CD1c-positive myeloid dendritic cell (primary cell): ENCODE measurements around the gene FMOD.
"Not testable (repeated sequence)": the region's sequence is repeated elsewhere in the genome, so short reads cannot be mapped to it uniquely, and the experiment has no call there.

Experiments used
- DNase-seq: peaks from one replicate; pipeline ENCODE4 v3.0.0-alpha.2; 2016; ENCODE audit errors: extremely low spot score

FMOD gene

DNA sequence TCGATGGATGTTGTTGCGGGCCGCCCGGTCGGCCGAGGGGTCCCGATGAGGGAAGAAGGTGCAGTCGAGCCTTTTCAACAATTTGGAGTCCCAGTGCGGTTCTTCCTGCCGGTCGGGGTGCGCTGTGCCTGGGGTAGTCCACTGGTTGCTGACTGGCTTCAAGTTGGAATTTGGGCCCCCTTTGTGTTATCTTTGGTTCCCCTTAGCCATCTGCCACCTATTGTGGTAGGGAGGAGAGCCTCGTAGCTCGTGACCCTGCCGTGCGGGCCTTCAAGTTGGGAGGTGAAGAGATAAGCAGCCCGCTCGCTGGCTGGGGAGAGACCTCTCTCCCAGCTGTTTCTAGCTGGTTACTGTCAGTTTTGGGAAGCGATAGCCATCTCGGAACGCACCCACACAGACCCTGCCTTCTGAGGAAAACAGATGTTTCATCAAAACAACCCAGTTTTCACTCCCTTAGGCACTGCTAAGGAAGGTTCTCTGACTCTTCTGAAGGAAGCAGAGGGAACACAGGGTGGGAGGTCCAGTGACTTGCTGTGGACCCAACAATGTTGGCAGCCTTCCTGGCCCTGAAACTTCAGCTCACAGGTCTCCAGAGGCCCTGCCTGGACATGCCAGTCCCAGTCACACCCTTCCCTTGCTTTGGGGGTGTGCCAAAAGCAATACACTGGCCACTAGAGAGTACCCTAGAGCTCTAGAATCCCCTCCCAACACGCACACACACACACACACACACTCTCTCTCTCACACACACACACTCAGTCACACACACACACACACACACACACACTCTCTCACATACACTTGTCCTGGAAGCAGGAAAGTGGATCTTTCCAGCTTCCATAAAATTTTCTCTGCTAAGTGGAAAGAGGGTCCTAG lies 44.6 kb downstream of the FMOD start:
- peak; percentile 69 for DNase-seq

DNA sequence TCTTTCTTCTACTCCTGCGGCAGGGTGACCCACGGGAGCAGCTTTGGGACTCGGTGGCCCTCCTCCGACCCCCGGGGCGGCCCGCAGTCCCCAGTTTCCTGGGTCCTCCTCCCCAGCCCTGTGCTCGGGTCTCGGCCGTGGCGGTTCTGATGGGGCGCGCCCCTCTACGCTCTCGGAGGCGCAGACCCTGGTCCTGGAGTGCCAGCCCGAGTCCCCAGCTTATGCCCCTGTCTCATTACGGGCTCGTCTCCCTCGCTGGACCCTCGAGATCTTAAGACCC lies 45.2 kb downstream of the FMOD start:
- DNase-seq = peak; percentile 33

DNA sequence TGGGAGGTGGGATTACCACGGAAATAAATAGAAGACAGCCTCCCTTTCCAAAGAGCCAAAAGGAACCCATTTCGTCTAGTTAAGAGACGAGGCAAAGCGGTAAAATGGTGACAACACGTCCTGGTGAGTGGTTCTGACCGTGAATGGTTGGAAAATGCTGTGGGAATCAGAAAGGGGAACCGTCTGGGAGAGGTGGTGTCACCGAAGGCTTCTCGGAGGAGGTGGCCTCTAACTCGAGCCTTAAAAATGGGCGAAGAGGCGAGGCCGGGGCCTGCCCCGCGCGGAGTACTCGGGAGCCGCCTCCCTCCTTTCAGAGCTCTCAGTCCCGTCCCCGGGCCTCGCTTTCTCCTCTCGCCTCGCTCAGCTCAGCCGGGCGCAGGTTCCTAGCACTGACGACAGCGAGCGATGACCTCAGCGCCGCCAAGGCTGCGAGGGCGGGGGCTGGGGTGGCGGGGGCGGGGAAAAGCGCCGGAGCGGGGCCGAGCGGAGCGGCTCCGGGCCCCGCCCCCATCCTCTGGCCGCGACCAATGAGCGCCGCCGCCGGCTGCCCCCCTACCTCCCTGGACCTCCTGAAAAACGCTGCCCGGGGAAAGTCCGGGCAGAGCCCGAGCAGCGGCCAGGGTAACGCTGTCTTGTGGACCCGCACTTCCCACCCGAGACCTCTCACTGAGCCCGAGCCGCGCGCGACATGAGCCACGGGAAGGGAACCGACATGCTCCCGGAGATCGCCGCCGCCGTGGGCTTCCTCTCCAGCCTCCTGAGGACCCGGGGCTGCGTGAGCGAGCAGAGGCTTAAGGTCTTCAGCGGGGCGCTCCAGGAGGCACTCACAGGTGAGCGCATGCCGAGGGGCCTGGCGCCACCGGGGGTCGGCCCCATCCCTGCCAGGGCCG lies 45.8 kb downstream of the FMOD start, which contains the start of gene BTG2:
TSS of gene BTG2 (plus strand) at position 601 of the 890 bp plus-strand sequence. CDS start at position 689, 88 bp downstream.
- peak; percentile 94 for DNase-seq

DNA sequence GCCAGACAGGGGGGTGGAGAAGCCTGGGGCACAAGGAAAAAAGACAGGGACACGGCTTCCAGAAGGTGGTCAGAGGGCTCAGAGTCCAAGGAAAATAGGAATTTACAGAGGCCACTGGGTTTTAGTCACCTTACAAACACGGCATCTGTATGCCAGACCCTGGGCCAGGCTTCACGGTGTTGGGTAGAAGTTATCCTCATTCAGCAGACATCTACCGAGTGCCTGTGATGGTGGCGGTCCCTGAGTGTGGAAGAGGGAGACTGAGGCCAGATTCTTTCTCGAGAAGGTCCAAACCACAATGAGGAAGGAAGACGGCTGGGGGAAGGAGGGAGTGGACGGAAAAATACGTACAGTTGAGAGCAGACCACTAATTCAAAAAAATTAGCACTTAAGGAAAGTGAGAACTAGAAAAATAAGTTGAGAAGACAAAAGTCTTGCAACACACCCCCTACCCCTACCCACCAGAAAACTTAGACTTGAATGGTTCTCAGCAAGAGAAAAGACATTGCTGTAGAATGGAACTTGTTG lies 46.5 kb downstream of the FMOD start:
- DNase-seq = no peak

DNA sequence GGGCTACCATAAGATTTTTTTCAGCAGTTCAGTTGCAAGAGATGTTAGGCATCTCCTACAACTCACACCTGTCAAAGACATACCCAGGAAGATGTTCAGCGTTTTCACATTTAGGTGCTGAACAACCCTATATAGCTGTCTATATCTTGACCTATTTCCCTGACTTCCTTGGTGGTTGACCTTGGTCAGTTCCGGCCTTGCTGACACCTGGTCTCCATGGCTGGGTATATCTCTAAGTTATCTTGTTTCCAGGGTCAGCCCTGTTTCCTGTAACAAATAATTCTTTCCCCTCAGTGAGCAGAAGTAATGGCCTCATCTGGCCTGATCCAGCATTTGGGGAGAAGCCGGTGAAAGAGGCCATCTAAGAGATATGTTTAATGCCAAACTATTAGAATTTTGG lies 48.0 kb downstream of the FMOD start:
- no peak for DNase-seq

DNA sequence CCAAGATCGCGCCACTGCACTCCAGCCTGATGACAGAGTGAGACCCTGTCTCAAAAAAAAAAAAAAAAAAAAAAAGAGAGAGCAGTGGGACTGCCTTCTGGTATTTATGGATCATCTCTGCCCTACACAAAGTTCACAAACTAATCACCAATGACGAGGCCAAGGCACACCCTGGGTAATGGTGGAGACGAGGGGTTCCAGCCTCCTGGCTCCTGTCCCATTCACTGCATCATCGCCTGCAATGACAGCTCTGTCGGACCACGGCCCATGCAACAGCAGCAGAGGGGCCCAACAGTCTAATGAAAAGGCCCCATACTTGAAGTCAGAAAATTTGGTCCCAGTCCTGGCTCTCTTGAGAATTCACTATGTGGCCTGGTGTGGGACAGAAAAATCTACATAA lies 48.5 kb downstream of the FMOD start:
- no peak for DNase-seq

DNA sequence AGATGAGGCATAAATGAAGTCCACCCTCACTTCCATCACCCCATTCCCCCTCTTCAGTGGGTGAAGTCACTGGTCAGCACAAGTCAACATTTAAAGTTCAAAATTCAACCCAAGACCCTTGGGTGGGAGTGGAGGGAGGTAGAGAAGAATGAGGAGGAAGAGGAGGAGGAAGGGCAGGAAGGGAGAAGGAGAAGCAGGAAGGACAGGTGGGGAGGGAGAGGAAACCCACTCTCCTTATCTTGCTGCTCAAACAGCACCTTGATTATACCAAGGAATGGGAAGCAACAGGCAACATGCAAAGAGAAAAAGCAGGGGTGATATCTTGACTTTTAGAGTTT lies 49.6 kb downstream of the FMOD start:
- no peak for DNase-seq

DNA sequence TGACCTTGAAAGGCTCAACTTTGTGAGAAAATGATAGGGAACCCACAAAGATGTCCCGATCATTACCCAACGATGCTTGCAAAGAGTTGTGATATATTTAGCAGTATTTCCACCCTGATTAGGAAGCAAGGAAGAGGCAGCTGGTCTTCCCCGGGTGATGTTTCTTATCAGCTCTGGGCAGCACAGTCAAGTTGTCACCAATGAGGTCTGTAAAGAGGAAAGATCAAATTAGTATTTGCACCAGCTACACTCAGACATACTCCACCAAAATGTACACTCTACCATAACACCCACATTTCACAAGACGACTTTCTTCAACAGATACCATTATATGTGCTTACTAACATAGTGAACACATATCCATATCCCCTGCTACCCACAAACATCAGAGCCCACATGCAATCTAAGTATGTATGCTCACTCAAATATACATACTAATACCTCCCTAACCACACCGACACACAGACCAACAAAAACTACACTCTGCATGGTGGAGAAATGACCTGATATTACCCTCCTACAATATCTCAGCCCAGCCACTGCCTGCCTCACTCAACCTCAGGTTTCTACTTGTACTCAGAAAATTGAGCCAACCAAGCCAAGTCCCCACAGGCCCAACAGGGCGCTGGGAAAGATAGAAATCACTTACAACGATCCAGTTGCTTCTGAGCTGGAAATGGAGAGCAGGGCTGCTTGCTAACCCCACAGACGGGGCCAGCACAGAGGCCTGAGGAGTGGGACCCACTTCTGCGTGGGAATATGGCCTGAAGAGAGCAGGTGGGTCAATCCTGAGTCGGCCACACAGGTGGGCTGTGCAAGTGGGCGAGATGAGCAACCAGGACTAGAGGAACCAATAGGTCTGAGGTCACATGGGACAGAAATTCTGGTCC lies 50.2 kb downstream of the FMOD start:
- no peak for DNase-seq

DNA sequence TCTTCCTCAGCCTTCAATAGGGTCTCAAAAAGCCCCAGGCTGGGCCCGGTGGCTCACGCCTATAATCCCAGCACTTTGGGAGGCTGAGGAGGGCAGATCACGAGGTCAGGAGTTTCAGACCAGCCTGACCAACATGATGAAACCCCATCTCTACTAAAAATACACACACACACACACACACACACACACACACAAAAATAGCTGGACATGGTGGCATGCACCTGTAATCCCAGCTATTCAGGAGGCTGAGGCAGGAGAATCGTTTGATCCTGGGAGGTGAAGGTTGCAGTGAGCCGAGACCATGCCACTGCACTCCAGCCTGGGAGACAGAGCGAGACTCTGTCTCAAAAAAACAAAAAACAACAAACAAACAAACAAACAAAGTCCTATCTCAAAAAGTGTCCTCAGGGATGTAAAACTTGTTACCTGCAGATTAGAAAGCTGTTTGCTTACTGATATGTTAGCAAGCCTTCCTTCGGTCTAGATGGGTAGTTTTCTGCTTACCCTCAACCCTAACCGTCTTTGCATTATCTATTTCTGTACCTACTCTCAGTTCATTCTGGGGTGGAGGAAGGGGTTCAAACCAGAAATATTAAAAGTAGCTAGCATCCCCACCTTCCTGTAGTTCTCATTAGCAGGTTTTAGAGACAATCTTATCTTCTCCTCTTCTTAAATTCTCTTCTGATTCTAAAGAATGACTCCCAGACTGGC lies 51.0 kb downstream of the FMOD start:
- DNase-seq = not testable (repeated sequence)

DNA sequence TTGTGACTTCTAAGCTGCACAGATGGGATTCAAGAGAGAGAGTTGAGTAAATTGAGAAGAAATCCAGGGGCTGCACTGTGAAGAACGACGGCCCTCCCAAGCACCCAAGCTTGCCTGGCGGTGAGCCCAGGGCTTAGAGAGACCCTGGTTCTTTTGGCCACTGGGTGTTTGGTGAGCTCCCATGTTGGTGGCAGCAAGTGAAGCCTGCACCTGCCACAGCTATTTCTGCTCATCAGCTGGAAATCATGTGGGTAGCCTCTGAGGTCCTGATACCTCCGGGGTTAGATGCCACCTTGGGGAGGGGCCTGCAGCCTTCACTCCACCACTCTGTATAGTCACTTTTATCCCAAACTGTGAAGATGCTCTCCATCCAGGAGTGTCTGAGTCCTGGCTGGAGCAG lies 51.8 kb downstream of the FMOD start:
- no peak for DNase-seq

DNA sequence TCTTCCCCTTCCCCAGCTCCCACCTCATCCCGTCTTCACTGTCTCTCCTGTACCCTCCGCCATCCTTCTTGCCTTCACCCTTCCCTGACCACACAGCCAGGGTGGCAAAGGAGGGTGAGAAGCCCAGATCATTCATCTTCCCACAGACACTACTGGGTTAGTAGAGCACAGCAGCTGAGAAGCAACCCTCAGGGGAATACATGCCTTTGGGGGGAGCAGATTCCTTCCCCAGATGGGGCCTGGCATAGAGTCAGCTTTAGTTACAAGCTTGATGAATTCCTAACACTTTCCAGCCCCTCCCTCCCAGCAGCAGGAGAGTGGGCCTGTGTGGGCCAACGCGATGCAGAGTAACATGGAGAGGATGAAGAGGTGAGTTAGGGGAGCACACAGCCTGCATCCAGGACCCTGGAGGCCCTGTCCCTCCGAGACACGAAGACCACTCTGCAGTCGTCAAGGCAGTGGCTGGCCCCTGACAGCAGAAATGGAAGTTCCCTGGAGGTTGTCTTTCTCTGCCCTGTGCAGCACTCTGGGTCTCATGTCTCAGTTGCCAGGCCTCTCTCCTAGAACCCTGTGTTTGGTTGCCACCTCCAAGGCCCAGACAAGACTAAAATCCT lies 54.4 kb downstream of the FMOD start:
- no peak for DNase-seq

DNA sequence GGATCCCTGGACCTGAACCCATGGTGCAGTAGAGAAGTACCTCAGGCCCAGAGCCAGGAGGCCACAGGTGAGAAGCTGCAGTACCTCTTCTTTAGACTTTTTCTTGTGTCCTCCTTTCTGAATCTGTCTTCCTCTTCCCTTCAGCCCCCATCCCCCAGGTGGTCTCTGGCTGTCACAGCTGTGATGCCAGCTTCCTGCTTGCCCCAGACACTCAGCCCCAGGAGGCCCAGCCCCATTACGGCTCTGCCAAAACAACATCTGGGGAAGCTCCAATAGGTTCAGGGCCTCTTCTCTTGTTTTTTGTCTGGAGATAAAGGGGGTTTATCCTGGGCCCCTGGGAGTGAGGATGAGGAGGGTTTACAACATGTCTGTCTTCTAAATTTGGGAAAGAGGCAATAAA lies 55.1 kb downstream of the FMOD start:
- DNase-seq = no peak

DNA sequence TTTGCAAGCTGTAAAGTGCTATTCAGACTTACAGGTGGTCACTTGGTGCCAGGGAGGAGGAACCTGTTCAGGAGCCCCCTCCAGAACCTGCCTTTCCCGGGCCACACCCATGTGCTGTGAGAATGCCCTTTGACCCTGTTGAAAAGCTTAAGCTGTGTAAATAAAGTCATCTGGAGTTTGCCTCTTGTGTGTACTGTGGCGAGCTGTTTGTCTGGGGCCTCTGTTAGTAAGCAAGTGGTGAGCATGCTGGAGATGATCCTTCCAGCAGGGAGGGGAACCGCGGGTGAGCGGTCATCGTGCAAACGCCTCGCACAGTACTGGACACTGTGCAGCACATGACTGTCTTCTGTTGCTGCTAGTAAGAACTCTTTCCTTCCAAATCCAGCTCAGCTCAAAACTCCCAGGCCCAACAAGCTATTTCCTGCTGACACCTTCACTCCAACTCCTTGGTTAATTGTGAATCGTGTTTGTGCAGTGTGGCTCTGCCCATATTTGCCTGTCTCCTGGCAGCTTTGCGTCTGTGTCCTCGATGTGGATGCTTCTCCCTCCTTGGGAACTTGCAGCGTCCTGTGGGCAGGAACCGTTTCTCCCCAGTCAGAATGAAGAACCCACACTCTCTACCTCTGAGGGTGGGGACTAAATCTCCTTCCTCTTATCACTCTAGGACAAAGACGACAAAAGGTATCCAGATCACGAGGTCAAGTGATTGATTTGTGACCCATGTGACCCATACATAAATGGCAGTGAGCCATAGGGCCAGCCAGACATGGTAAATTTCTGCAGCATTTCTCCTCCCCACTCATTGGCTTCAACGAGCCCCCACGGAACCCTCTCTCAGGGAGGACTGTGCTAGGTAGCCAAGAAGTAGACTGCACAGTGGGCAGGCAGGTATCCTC lies 59.5 kb downstream of the FMOD start:
- peak; percentile 44 for DNase-seq
